B cell (primary cell): ENCODE measurements around the gene RPL22.

Source experiments
- CTCF ChIP-seq: fragments of 200-600 bp; IDR thresholded peaks from one replicate; pipeline ENCODE4 v1.8.0; 2022; ENCODE audit warnings: antibody characterized with exemption, mild to moderate bottlenecking
- EZH2 ChIP-seq: IDR thresholded peaks from 2 replicates; pipeline ENCODE4 v1.6.1; 2012; ENCODE audit warnings: borderline replicate concordance, low read depth, mild to moderate bottlenecking, moderate library complexity, low read length; ENCODE audit not compliant: insufficient read depth, poor library complexity, severe bottlenecking

GRCh38 chr1:6183520-6183989 lies 15.8 kb downstream of the RPL22 start:
- TF ChIP-seq CTCF (no peak), EZH2 (no peak)
